Hepatic stellate cell (primary cell): ENCODE results near the gene QPRT.
"Not testable (repeated sequence)": the region's sequence is repeated elsewhere in the genome, so short reads cannot be mapped to it uniquely, and the experiment has no call there.

Source experiments
- DNase-seq: peaks from one replicate; pipeline ENCODE4 v3.0.0; 2011; ENCODE audit warnings: low spot score

The QPRT gene

GRCh38 chr16:29678691-29679267, at the start of gene QPRT:
Gene QPRT, plus strand, starts transcription at chr16:29679180. Its CDS starts 18 bp downstream, at chr16:29679198.
- DNase-seq = peak; percentile 40

- not testable (repeated sequence) for DNase-seq
Measured at GRCh38 chr16:29629318-29629717, 49.7 kb upstream of the QPRT start.

- DNase-seq = not testable (repeated sequence)
Measured at GRCh38 chr16:29631658-29632057, 47.3 kb upstream of the QPRT start.

GRCh38 chr16:29635902-29636301, 43.1 kb upstream of the QPRT start:
- DNase-seq = not testable (repeated sequence)

GRCh38 chr16:29636368-29636767, 42.6 kb upstream of the QPRT start:
- DNase-seq = not testable (repeated sequence)

GRCh38 chr16:29638751-29639150, 40.2 kb upstream of the QPRT start:
- DNase-seq = not testable (repeated sequence)

- no peak for DNase-seq
Measured at GRCh38 chr16:29641561-29641960, 37.4 kb upstream of the QPRT start.

GRCh38 chr16:29643596-29643995, 35.4 kb upstream of the QPRT start:
- no peak for DNase-seq

GRCh38 chr16:29644338-29644857, 34.6 kb upstream of the QPRT start:
- no peak for DNase-seq

GRCh38 chr16:29644973-29645693, 33.8 kb upstream of the QPRT start:
- no peak for DNase-seq

- DNase-seq = no peak
Measured at GRCh38 chr16:29645694-29646187, 33.2 kb upstream of the QPRT start.

- no peak for DNase-seq
Measured at GRCh38 chr16:29646947-29647346, 32.0 kb upstream of the QPRT start.

GRCh38 chr16:29649588-29650494, 29.1 kb upstream of the QPRT start:
- no peak for DNase-seq

GRCh38 chr16:29650771-29651170, 28.2 kb upstream of the QPRT start:
- DNase-seq = no peak

- DNase-seq = no peak
Measured at GRCh38 chr16:29651774-29652349, 27.1 kb upstream of the QPRT start.

GRCh38 chr16:29653471-29653870, 25.5 kb upstream of the QPRT start:
- no peak for DNase-seq

- not testable (repeated sequence) for DNase-seq
Measured at GRCh38 chr16:29653890-29654289, 25.1 kb upstream of the QPRT start.

- DNase-seq = no peak
Measured at GRCh38 chr16:29656688-29657523, 22.1 kb upstream of the QPRT start.

GRCh38 chr16:29658705-29659104, 20.3 kb upstream of the QPRT start:
- no peak for DNase-seq

- no peak for DNase-seq
Measured at GRCh38 chr16:29662000-29662728, 16.8 kb upstream of the QPRT start.

GRCh38 chr16:29662729-29663015, 16.3 kb upstream of the QPRT start:
- DNase-seq = no peak
